OCI-LY1 (cell line): ENCODE measurements around the gene PXYLP1.

Experiments used
- EZH2 ChIP-seq: fragments of 200-600 bp; sonication (generic), shearing (Covaris generic); IDR thresholded peaks from 2 replicates; pipeline ENCODE4 v1.8.0; 2017; ENCODE audit warnings: borderline replicate concordance, mixed run types, mild to moderate bottlenecking, antibody characterized with exemption, low read length, moderate library complexity, mixed read lengths
- TF ChIP-seq, protein P1 (sequence below): fragments of 200-600 bp; sonication (generic), shearing (Covaris generic); IDR thresholded peaks from 2 replicates; pipeline ENCODE4 v1.5.1; 2017; ENCODE audit warnings: mild to moderate bottlenecking, antibody characterized with exemption, low read length, moderate library complexity, mixed read lengths

DNA sequence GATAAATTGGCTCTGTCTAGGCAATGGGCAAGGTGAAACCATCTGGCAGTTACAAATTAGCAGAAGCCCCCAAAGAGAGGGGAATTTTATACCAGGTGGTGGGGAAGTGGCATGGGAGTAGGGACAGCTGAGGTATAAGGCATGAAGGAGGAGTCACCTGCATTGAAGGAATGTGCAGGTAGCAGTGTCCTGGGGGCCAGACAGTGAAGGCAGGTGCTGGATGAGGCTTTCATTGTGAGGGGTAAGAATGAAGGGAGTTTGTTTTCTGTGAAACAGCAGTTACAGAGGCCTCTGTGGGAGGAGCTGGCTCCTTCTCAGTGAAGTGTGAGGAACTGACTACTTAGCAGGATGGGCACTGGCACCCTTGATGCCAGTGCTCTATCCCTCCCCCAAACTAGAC lies 19.1 kb upstream of the PXYLP1 start:
- TF ChIP-seq, protein P1, sequence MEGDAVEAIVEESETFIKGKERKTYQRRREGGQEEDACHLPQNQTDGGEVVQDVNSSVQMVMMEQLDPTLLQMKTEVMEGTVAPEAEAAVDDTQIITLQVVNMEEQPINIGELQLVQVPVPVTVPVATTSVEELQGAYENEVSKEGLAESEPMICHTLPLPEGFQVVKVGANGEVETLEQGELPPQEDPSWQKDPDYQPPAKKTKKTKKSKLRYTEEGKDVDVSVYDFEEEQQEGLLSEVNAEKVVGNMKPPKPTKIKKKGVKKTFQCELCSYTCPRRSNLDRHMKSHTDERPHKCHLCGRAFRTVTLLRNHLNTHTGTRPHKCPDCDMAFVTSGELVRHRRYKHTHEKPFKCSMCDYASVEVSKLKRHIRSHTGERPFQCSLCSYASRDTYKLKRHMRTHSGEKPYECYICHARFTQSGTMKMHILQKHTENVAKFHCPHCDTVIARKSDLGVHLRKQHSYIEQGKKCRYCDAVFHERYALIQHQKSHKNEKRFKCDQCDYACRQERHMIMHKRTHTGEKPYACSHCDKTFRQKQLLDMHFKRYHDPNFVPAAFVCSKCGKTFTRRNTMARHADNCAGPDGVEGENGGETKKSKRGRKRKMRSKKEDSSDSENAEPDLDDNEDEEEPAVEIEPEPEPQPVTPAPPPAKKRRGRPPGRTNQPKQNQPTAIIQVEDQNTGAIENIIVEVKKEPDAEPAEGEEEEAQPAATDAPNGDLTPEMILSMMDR: no peak
- TF ChIP-seq EZH2: no peak
